Upper lobe of right lung (tissue), 1 donor: ENCODE measurements around the gene TIMELESS. TPM values are rescaled to one million over a fixed set of nuclear protein-coding genes. Genes with fewer than 3 reads are reported as not detected.

Experiments
- ATAC-seq: fragments of 200-7000 bp; cut with Tn5 transposase; one replicate; pipeline ENCODE4 v1.9.1; 2020; ENCODE audit warnings: mild to moderate bottlenecking, moderate library complexity
- DNase-seq: peaks from one replicate; pipeline ENCODE4 v3.0.0-alpha.2; 2020
- H3K27ac ChIP-seq: fragments of 200-600 bp; one replicate; pipeline ENCODE4 v1.8.0; 2022
- H3K27me3 ChIP-seq: fragments of 200-600 bp; one replicate; pipeline ENCODE4 v1.8.0; 2022; ENCODE audit warnings: mild to moderate bottlenecking
- H3K36me3 ChIP-seq: fragments of 200-600 bp; one replicate; pipeline ENCODE4 v1.8.0; 2022
- H3K4me1 ChIP-seq: fragments of 200-600 bp; one replicate; pipeline ENCODE4 v1.8.0; 2022
- H3K4me3 ChIP-seq: fragments of 200-600 bp; one replicate; pipeline ENCODE4 v1.8.0; 2022; ENCODE audit warnings: mild to moderate bottlenecking
- H3K9me3 ChIP-seq: fragments of 200-600 bp; one replicate; pipeline ENCODE4 v1.8.0; 2022
- intact Hi-C: fragments of 100-400 bp; cut with DNase I; formaldehyde crosslinking; loops from one replicate; pipeline ENCODE4 v1.11.0; 2022
- total RNA-seq: library from RNA; stranded (reverse); fragmentation: NEBNext Ultra II Directional; extraction: Animal tissue kit (Norgen Biotek cat#: 25700); gene quantifications from one replicate; pipeline ENCODE4 v1.2.1, GENCODE V29; 2021
- TF ChIP-seq, protein P1 (sequence below): fragments of 200-600 bp; IDR thresholded peaks from one replicate; pipeline ENCODE4 v1.8.0; 2022; ENCODE audit warnings: antibody characterized with exemption
- donor health status: DM: no; HTN: yes; CAD: no; lungs with severe emphysema.

TIMELESS gene
- total RNA-seq, 1 donor from 2014 or later, result 9.8 TPM

- Histone ChIP-seq H3K36me3 (peaks cover 8% of the 10 kb centered on the region), H3K27ac (peak overlapping the region; percentile 95), H3K9me3 (no peaks in the 10 kb centered on the region), H3K4me1 (peaks cover 12% of the 10 kb centered on the region), H3K4me3 (peak overlapping the region; percentile 99), H3K27me3 (no peaks in the 10 kb centered on the region)
- TF ChIP-seq, protein P1, sequence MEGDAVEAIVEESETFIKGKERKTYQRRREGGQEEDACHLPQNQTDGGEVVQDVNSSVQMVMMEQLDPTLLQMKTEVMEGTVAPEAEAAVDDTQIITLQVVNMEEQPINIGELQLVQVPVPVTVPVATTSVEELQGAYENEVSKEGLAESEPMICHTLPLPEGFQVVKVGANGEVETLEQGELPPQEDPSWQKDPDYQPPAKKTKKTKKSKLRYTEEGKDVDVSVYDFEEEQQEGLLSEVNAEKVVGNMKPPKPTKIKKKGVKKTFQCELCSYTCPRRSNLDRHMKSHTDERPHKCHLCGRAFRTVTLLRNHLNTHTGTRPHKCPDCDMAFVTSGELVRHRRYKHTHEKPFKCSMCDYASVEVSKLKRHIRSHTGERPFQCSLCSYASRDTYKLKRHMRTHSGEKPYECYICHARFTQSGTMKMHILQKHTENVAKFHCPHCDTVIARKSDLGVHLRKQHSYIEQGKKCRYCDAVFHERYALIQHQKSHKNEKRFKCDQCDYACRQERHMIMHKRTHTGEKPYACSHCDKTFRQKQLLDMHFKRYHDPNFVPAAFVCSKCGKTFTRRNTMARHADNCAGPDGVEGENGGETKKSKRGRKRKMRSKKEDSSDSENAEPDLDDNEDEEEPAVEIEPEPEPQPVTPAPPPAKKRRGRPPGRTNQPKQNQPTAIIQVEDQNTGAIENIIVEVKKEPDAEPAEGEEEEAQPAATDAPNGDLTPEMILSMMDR, result no peak
- DNase-seq (no peak), ATAC-seq (peak; percentile 25)
- intact Hi-C loops, result loop anchor here (10.0 kb wide), 2 partner anchors 134 to 274 kb away; partner anchors contain the start of genes IL23A and PAN2
Observed at GRCh38 chr12:56469007-56469930, 20.0 kb upstream of the TIMELESS start.

DNA sequence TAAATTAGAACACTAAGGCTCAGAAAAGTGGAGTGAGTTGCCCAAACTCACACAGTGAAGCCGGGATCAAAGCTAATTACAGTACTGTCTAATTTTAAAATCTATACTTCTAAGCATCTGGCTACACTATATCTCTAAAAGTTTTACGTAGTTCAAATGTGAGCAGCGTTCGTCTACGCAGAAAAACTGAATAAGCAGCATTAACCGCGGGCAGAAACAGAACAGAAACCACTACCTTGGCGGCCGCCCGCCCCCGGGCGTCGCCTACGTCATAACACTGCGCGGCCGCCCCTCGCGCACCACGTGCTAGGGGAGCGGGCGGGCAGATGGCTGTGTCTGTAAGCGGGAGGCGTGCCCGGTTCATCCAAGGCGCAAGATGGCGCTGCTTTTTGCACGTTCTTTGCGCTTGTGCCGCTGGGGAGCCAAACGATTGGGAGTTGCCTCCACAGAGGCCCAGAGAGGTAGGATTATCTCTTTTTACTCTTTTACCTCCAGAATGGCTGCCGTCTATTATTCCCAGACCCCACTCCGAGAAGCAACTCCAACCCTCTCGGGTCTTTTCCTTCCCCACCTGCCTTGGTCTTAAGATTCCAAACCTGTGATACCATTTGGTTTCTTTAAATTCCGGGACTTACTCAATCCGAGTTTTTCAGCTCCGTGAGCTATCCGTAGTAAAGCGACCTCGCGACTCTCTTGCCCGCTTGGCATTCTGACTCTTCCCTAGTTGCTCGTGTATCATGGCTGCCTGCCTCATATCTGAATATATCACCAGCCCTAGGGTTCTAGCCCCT lies 19.2 kb upstream of the TIMELESS start, which contains the start of gene SPRYD4:
Gene SPRYD4, plus strand, starts transcription at position 363 of the 791 bp plus-strand sequence. Its CDS starts 14 bp downstream, at position 377.
- H3K27me3 ChIP-seq, result no peaks in the 10 kb centered on the region

GRCh38 chr12:56462565-56462964 lies 13.3 kb upstream of the TIMELESS start:
- Histone ChIP-seq H3K27ac (no peak overlapping the region), H3K4me1 (peaks cover 3% of the 10 kb centered on the region), H3K36me3 (no peaks in the 10 kb centered on the region), H3K4me3 (no peak overlapping the region), H3K9me3 (no peaks in the 10 kb centered on the region), H3K27me3 (no peaks in the 10 kb centered on the region)
- TF ChIP-seq, protein P1, result no peak
- no peak for ATAC-seq
- no peak for DNase-seq
- intact Hi-C loops, result loop anchor here (10.0 kb wide), 2 partner anchors 128 to 268 kb away; partner anchors contain the start of genes IL23A and PAN2

More for the DNA sequence above, 19.2 kb upstream of the TIMELESS start, which contains the start of gene SPRYD4:
- peak within 1 kb of the TSS; percentile 99 for H3K4me3 ChIP-seq
- intact Hi-C loops, result loop anchor here (10.0 kb wide), 2 partner anchors 134 to 274 kb away; partner anchors contain the start of genes IL23A and PAN2
- peak within 1 kb of the TSS; percentile 95 for H3K27ac ChIP-seq
- peaks cover 15% of the 10 kb centered on the region for H3K4me1 ChIP-seq
- DNase-seq, result peak; percentile 96
- peaks cover 3% of the 10 kb centered on the region for H3K36me3 ChIP-seq
- H3K9me3 ChIP-seq, result no peaks in the 10 kb centered on the region
- ATAC-seq, result peak; percentile 98
- TF ChIP-seq, protein P1, result peak; percentile 31

GRCh38 chr12:56461235-56462159 lies 12.3 kb upstream of the TIMELESS start:
- Histone ChIP-seq H3K4me3 (no peak overlapping the region), H3K27me3 (no peaks in the 10 kb centered on the region), H3K9me3 (no peaks in the 10 kb centered on the region), H3K27ac (no peak overlapping the region), H3K36me3 (no peaks in the 10 kb centered on the region), H3K4me1 (peaks cover 3% of the 10 kb centered on the region)
- TF ChIP-seq, protein P1, result no peak
- no peak for ATAC-seq
- DNase-seq, result no peak
- intact Hi-C loops, result loop anchor here (10.0 kb wide), 2 partner anchors 127 to 267 kb away; partner anchors contain the start of genes IL23A and PAN2
